SK-N-MC (cell line): ENCODE results near the gene SLC16A2.

Experiments used
- DNase-seq: peaks from one replicate; pipeline ENCODE4 v3.0.0-alpha.2; 2011; ENCODE audit warnings: low read depth, low spot score
- H3K27ac ChIP-seq: fragments of 200-600 bp; sonication (generic); 2 replicates; pipeline ENCODE4 v1.5.1; 2016; ENCODE audit warnings: mixed run types
- H3K36me3 ChIP-seq: fragments of 200-600 bp; sonication (generic); 2 replicates; pipeline ENCODE4 v1.6.1; 2017; ENCODE audit warnings: antibody characterized with exemption, low read length, mixed read lengths; ENCODE audit not compliant: insufficient read depth
- H3K4me3 ChIP-seq: fragments of 200-600 bp; sonication (generic); 2 replicates; pipeline ENCODE4 v1.5.1; 2016
- H3K9ac ChIP-seq: fragments of 200-600 bp; sonication (generic); 2 replicates; pipeline ENCODE4 v1.8.0; 2017; ENCODE audit warnings: mixed run types, mixed read lengths; ENCODE audit not compliant: insufficient read length
- H3K9me3 ChIP-seq: fragments of 200-600 bp; sonication (generic); 2 replicates; pipeline ENCODE4 v1.6.1; 2017; ENCODE audit warnings: low read depth, mild to moderate bottlenecking, antibody characterized with exemption, low read length, moderate library complexity, mixed read lengths
- EZH2 ChIP-seq: fragments of 200-600 bp; sonication (generic); IDR thresholded peaks from one replicate; pipeline ENCODE4 v1.6.1; 2017; ENCODE audit warnings: antibody characterized with exemption
- FOXP2 ChIP-seq: optimal IDR thresholded peaks from 2 replicates; pipeline ENCODE3; 2011; ENCODE audit warnings: mild to moderate bottlenecking, moderate library complexity; ENCODE audit not compliant: insufficient read depth; ENCODE audit errors: extremely low read length, control extremely low read depth
- POLR2AphosphoS5 ChIP-seq: IDR thresholded peaks from 2 replicates; pipeline ENCODE4 v1.6.1; 2012; ENCODE audit warnings: mild to moderate bottlenecking, low read depth, low read length, borderline replicate concordance

The SLC16A2 gene

DNA sequence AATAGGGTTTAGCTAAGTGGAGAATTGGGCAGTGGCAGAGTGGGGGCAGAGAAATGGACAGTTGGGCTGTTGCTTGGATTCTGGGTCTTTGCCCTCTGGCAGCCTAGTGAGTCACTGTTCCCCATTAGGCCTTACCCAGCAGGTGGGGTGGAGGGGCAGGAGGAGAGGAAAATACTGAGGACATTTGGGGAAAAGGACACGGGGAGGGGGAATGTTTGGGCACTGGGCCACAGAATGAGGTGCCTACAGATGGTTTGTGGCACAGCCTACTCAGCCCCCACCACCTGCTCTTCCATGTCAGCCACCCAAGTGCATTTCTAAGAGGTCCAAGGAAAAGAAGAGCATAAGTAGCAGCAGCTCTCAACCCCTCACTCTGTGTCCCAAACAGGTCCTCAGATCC lies 13.0 kb downstream of the SLC16A2 start:
- no peaks in the 10 kb centered on the region for H3K36me3 ChIP-seq
- H3K9ac ChIP-seq = no peak overlapping the region
- TF ChIP-seq POLR2AphosphoS5 = no peak
- no peak for TF ChIP-seq FOXP2
- no peak for TF ChIP-seq EZH2
- DNase-seq = no peak
- no peak overlapping the region for H3K27ac ChIP-seq
- no peak overlapping the region for H3K4me3 ChIP-seq
- no peaks in the 10 kb centered on the region for H3K9me3 ChIP-seq

DNA sequence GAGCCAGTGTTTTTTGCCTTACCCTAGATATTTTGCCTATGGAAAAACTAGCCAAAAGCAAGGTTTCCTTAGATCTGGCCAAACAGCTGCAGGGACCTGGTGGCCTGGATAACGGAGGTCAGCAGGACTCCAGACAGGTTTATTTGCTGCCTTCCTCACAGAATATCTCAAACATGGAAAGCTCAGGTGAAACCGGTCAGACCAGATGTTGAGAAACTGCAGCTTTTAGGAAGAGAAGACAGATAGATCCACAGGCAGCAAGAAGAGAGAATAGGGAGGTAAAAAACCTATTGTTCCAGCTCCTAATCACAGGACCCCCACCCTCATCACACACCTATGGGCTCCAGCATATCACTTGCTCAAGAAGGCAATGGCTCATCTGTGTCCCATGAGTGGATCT lies 16.2 kb downstream of the SLC16A2 start:
- TF ChIP-seq FOXP2 (no peak), POLR2AphosphoS5 (no peak), EZH2 (no peak)
- DNase-seq = no peak
- Histone ChIP-seq H3K9ac (no peak overlapping the region), H3K4me3 (no peak overlapping the region), H3K27ac (no peak overlapping the region), H3K9me3 (no peaks in the 10 kb centered on the region), H3K36me3 (no peaks in the 10 kb centered on the region)

DNA sequence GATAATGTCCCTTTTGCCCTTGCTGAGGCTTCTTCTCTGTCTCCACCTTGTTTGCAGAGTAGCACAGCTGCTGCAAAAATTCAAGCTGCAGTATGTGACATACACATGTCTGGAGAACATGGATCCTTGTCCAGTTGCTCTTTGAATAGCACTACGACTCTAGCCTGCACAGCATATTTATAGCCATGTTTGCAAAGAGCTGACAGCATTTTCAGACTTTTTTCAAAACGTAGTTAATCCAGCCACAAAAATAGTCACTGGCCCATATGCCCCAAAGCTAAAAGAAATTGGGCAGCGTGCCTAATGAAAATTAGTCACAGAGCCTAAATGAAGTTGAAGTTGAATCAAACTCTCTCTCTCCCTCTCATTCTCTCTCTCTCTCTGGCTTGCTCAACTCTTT lies 17.5 kb downstream of the SLC16A2 start:
- TF ChIP-seq POLR2AphosphoS5 (no peak), FOXP2 (no peak), EZH2 (no peak)
- no peak overlapping the region for H3K9ac ChIP-seq
- DNase-seq = no peak
- no peak overlapping the region for H3K27ac ChIP-seq
- no peaks in the 10 kb centered on the region for H3K9me3 ChIP-seq
- H3K36me3 ChIP-seq = no peaks in the 10 kb centered on the region
- no peak overlapping the region for H3K4me3 ChIP-seq

DNA sequence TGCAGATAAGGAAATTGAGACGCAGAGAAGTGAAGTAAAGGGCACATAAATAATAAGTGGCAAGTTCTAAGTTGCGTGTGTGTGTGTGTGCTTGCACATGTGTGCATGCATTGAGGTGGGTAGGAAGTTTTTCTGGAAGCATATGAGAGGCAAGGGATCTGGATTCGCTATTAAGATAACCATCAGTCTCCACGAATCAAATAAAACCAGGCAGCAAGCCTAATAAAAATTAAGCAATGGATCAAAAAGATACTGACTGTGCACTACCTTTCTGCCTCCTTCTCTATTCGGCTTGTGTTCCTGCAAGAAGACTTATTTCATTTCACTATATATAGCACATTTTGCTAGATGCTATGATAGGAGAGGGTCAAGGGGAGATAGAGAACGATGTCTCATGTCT lies 23.8 kb downstream of the SLC16A2 start:
- Histone ChIP-seq H3K27ac (no peak overlapping the region), H3K4me3 (no peak overlapping the region), H3K9ac (no peak overlapping the region), H3K36me3 (no peaks in the 10 kb centered on the region), H3K9me3 (no peaks in the 10 kb centered on the region)
- no peak for TF ChIP-seq POLR2AphosphoS5
- TF ChIP-seq FOXP2 = no peak
- no peak for TF ChIP-seq EZH2
- no peak for DNase-seq

DNA sequence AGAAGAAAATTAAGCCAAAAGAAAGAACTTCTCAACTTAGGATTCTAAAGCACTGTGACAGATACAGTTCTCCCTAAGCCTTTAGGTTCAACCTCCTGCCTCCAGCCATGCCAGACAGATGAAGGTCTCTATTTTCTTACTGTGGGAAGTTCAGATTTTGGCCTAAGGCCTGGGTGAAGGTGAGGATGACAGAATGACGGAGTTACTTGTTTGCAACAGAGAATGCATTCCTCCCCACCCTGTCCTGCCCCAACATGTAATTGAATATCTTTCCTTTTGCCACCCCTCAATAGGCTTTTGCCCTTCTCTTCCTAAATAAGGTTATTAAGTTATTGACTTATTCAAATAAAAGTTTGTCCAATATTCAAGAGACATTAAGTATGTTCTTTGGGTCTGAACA lies 25.6 kb downstream of the SLC16A2 start:
- no peak overlapping the region for H3K4me3 ChIP-seq
- no peaks in the 10 kb centered on the region for H3K36me3 ChIP-seq
- H3K27ac ChIP-seq = no peak overlapping the region
- no peak for DNase-seq
- no peak overlapping the region for H3K9ac ChIP-seq
- TF ChIP-seq FOXP2 (no peak), EZH2 (no peak), POLR2AphosphoS5 (no peak)
- no peaks in the 10 kb centered on the region for H3K9me3 ChIP-seq

DNA sequence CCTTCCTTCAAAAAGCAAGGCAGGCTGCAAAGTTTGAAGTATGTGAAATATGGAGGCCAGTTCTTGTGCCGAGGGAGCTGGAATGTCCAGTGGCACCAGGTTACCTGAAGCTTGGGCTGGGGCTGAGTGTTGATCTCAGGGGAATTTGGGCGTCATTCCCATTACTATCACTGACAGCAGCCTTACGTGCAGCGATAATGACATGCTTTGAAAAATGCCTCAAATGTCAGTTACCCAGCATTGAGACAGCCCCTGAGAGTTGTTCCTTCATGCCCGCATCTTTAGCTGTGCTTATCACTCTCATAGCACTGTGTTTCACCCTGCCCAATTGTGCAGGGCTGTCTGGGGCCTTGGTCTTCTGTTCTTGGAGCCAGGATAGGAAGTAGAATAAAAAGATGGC lies 27.4 kb downstream of the SLC16A2 start:
- Histone ChIP-seq H3K36me3 (no peaks in the 10 kb centered on the region), H3K4me3 (no peak overlapping the region), H3K9ac (no peak overlapping the region), H3K9me3 (no peaks in the 10 kb centered on the region), H3K27ac (no peak overlapping the region)
- TF ChIP-seq EZH2 (no peak), POLR2AphosphoS5 (no peak), FOXP2 (no peak)
- no peak for DNase-seq

DNA sequence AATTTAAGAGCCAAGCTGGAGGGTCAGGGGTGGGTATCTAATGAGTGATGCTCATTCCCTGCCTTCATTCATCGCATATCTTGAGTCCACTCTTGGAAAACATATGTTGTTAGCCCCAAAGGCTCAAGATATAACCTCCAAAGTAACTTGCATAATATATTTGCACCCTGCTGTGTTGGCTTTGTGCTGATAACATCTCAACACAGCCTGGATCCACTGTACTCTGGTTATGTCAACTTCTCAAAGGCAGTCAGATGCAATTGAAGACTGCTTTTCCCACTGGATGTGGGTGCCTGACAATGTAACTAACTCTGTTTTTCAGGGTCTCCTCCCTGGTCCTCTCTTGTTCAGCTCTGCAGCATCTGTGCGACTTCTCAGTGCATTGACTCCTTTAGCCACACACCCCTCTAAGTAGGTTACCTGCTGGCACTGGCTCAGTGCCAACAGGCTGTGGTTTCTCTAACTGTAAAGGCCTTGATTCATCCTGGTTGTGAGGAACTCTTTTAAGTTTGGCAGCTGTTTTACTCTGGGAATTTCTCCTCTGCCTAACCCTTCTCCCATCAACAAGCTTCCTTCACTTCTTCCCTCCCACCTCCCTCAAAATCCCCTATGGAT lies 28.1 kb downstream of the SLC16A2 start:
- Histone ChIP-seq H3K4me3 (no peak overlapping the region), H3K9me3 (no peaks in the 10 kb centered on the region), H3K9ac (no peak overlapping the region), H3K27ac (no peak overlapping the region), H3K36me3 (no peaks in the 10 kb centered on the region)
- no peak for TF ChIP-seq FOXP2
- TF ChIP-seq EZH2 = no peak
- no peak for TF ChIP-seq POLR2AphosphoS5
- no peak for DNase-seq

DNA sequence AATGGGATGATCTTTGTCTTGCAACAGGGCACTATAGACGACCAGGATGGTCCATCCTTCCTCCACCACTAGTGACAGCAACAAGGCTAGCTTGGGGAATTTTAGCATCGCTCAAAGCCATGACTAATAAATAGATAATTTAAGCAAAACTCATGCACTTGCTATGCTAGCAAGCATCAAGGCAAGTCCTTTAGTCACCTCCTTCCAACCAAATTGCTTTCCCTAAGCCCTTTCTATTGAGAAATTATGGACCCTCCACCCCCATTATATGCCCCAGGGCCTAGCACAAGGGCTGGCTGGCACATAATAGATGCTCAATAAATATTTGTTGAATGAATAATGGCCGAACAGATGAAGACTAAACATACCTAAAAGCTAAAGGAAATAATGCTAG lies 28.6 kb downstream of the SLC16A2 start:
- no peak for TF ChIP-seq FOXP2
- H3K9me3 ChIP-seq = no peaks in the 10 kb centered on the region
- no peak overlapping the region for H3K9ac ChIP-seq
- DNase-seq = no peak
- H3K4me3 ChIP-seq = no peak overlapping the region
- H3K27ac ChIP-seq = no peak overlapping the region
- H3K36me3 ChIP-seq = no peaks in the 10 kb centered on the region

DNA sequence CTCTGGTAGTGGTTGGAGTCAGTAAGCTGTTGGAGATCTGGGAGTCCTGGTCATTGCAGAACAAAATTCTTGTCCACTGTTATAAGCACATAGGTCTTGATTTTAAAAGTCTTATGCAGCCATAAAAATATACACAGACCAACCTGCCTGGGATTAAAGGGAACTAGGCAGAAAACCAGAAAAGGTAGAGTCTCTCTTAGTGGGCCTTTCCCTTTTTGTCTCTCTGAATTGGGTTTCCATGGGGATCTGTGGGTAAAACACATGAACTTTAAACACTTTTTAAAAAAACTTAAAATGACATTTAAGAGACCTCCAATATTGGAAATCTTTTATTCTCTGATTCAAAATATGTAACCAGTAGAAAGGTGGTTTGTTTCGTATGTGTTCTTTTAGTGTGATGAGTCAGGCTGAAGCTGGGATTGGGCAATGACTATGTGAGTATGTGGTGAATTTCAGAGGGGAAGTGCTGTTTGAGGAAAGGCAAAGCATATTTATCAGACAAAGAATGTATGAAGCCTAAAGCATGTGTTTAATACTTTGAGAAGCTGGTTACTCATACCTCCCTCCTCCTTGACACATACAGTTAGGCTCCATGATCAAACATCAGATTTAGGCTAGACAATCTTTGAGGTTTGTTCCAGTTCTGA lies 29.6 kb downstream of the SLC16A2 start:
- no peak overlapping the region for H3K27ac ChIP-seq
- H3K4me3 ChIP-seq = no peak overlapping the region
- no peak for TF ChIP-seq POLR2AphosphoS5
- TF ChIP-seq EZH2 = no peak
- no peak for TF ChIP-seq FOXP2
- no peak for DNase-seq
- no peak overlapping the region for H3K9ac ChIP-seq
- no peaks in the 10 kb centered on the region for H3K36me3 ChIP-seq
- H3K9me3 ChIP-seq = no peaks in the 10 kb centered on the region
